Measurements from ENCODE around the gene CEBPE. TPM values are rescaled to one million over a fixed set of nuclear protein-coding genes. Genes with fewer than 3 reads are reported as not detected.
"Not testable (repeated sequence)": the region's sequence is repeated elsewhere in the genome, so short reads cannot be mapped to it uniquely, and the experiment has no call there.

Gene CEBPE
- total RNA-seq, 1 experiment from 2014 or later, result not detected

GRCh38 chr14:23108169-23108568, 10.9 kb downstream of the CEBPE start:
- H3K4me3 ChIP-seq (replicated peaks in 1 of 2; ENCODE audit: low read depth in 1 of 2, low read length in 2 of 2), result not testable (repeated sequence)
- CTCF ChIA-PET, result interaction anchor here (1.1 to 5.5 kb wide), 8 partner anchors 13 to 122 kb away, joined by 5 to 56 read pairs (median 12); partner anchors contain the start of genes ACIN1 and C14orf119

GRCh38 chr14:23107620-23108019, 11.4 kb downstream of the CEBPE start:
- BruUV-seq (replicated peaks); ATAC-seq; H3K4me1 ChIP-seq (ENCODE audit: control insufficient read depth in 1 of 2, insufficient read depth in 2 of 2, low read length in 2 of 2); H3K9me3 ChIP-seq (ENCODE audit: control insufficient read depth in 1 of 2, insufficient read depth in 1 of 2, low read depth in 1 of 2, low read length in 2 of 2); H2AFZ ChIP-seq (ENCODE audit: low read depth, low read length, poor library complexity, severe bottlenecking); H3K27ac ChIP-seq (ENCODE audit: low read depth, low read length); RAD21 ChIA-PET (ENCODE audit: low non-redundant PET in 1 of 2, low total read pairs in 2 of 2, uncharacterized antibody in 2 of 2, unreplicated experiment in 2 of 2); H3K79me2 ChIP-seq (ENCODE audit: insufficient read depth, low read length); H3K4me3 ChIP-seq (replicated peaks in 1 of 2; ENCODE audit: low read depth in 1 of 2, low read length in 2 of 2); H3K4me2 ChIP-seq (ENCODE audit: low read length); H3K9ac ChIP-seq (ENCODE audit: low read length); H3K9me2 ChIP-seq (ENCODE audit: insufficient read depth); DNase-seq (ENCODE audit: low read depth, low spot score); CTCF ChIA-PET; H3K36me3 ChIP-seq (ENCODE audit: control insufficient read depth in 1 of 2, insufficient read depth in 2 of 2, low read length in 2 of 2); H4K20me1 ChIP-seq (ENCODE audit: insufficient read depth); intact Hi-C loops (cut with micrococcal nuclease): not testable (repeated sequence)
- peaks cover 20% of the 10 kb centered on the region; the same call in 1 of the 2 replicates for H3K27me3 ChIP-seq (ENCODE audit: insufficient read depth, low read length)
- POLR2A ChIA-PET, result interaction anchor here (4.0 kb wide), 1 partner anchor 12 kb away, joined by 21 read pairs; the partner anchor contains the start of genes ACIN1 and C14orf119

More at GRCh38 chr14:23108169-23108568, 10.9 kb downstream of the CEBPE start:
- H4K20me1 ChIP-seq (ENCODE audit: insufficient read depth); DNase-seq (ENCODE audit: low read depth, low spot score); H3K9ac ChIP-seq (ENCODE audit: low read length); H3K4me2 ChIP-seq (ENCODE audit: low read length); H3K79me2 ChIP-seq (ENCODE audit: insufficient read depth, low read length); H3K4me1 ChIP-seq (ENCODE audit: control insufficient read depth in 1 of 2, insufficient read depth in 2 of 2, low read length in 2 of 2); H3K27ac ChIP-seq (ENCODE audit: low read depth, low read length); intact Hi-C loops (cut with micrococcal nuclease); H3K9me2 ChIP-seq (ENCODE audit: insufficient read depth); H2AFZ ChIP-seq (ENCODE audit: low read depth, low read length, poor library complexity, severe bottlenecking); H3K36me3 ChIP-seq (ENCODE audit: control insufficient read depth in 1 of 2, insufficient read depth in 2 of 2, low read length in 2 of 2); BruUV-seq (replicated peaks); ATAC-seq; H3K9me3 ChIP-seq (ENCODE audit: control insufficient read depth in 1 of 2, insufficient read depth in 1 of 2, low read depth in 1 of 2, low read length in 2 of 2): not testable (repeated sequence)
- H3K27me3 ChIP-seq (ENCODE audit: insufficient read depth, low read length), result peaks cover 20% of the 10 kb centered on the region; the same call in 1 of the 2 replicates
- POLR2A ChIA-PET, result interaction anchor here (2.5 to 4.0 kb wide), 2 partner anchors 13 to 40 kb away, joined by 10 to 21 read pairs; partner anchors contain the start of genes ACIN1 and C14orf119
- RAD21 ChIA-PET (ENCODE audit: low non-redundant PET in 1 of 2, low total read pairs in 2 of 2, uncharacterized antibody in 2 of 2, unreplicated experiment in 2 of 2), result interaction anchor here in 1 of 2 experiments (1.1 kb wide), 1 partner anchor 39 kb away, joined by 3 read pairs; no protein-coding TSS in a partner anchor

GRCh38 chr14:23106747-23107045, 12.4 kb downstream of the CEBPE start:
- no peaks in the 10 kb centered on the region for H3K9me2 ChIP-seq (ENCODE audit: insufficient read depth)
- CTCF ChIA-PET, result interaction anchor here (0.6 to 1.2 kb wide), 2 partner anchors 14 to 38 kb away, joined by 3 read pairs; no protein-coding TSS in a partner anchor
- no peak overlapping the region for H3K4me2 ChIP-seq (ENCODE audit: low read length)
- H3K4me3 ChIP-seq (replicated peaks in 1 of 2; ENCODE audit: low read depth in 1 of 2, low read length in 2 of 2), result no peak overlapping the region
- H3K9me3 ChIP-seq (ENCODE audit: control insufficient read depth in 1 of 2, insufficient read depth in 1 of 2, low read depth in 1 of 2, low read length in 2 of 2), result no peaks in the 10 kb centered on the region
- intact Hi-C loops (cut with micrococcal nuclease), result no loop called here
- no peak overlapping the region for H2AFZ ChIP-seq (ENCODE audit: low read depth, low read length, poor library complexity, severe bottlenecking)
- POLR2A ChIA-PET, result interaction anchor here (1.4 kb wide), 1 partner anchor 12 kb away, joined by 5 read pairs; the partner anchor contains the start of genes ACIN1 and C14orf119
- H3K27me3 ChIP-seq (ENCODE audit: insufficient read depth, low read length), result peaks cover 15% of the 10 kb centered on the region; the same call in 1 of the 2 replicates
- H4K20me1 ChIP-seq (ENCODE audit: insufficient read depth), result no peaks in the 10 kb centered on the region
- H3K79me2 ChIP-seq (ENCODE audit: insufficient read depth, low read length), result no peaks in the 10 kb centered on the region
- ATAC-seq (no peak), DNase-seq (ENCODE audit: low read depth, low spot score) (no peak)
- H3K27ac ChIP-seq (ENCODE audit: low read depth, low read length), result no peak overlapping the region
- BruUV-seq (replicated peaks), result no TSS peak
- H3K36me3 ChIP-seq (ENCODE audit: control insufficient read depth in 1 of 2, insufficient read depth in 2 of 2, low read length in 2 of 2), result no peaks in the 10 kb centered on the region
- H3K9ac ChIP-seq (ENCODE audit: low read length), result no peak overlapping the region
- TF ChIP-seq YY1 (IDR thresholded peaks at IDR 0.05; ENCODE audit: extremely low read depth, insufficient replicate concordance, low read depth, low read length), result no peak
- TF ChIP-seq EGR1 (IDR thresholded peaks at IDR 0.05; ENCODE audit: low read depth), result no peak
- TF ChIP-seq, protein P1, sequence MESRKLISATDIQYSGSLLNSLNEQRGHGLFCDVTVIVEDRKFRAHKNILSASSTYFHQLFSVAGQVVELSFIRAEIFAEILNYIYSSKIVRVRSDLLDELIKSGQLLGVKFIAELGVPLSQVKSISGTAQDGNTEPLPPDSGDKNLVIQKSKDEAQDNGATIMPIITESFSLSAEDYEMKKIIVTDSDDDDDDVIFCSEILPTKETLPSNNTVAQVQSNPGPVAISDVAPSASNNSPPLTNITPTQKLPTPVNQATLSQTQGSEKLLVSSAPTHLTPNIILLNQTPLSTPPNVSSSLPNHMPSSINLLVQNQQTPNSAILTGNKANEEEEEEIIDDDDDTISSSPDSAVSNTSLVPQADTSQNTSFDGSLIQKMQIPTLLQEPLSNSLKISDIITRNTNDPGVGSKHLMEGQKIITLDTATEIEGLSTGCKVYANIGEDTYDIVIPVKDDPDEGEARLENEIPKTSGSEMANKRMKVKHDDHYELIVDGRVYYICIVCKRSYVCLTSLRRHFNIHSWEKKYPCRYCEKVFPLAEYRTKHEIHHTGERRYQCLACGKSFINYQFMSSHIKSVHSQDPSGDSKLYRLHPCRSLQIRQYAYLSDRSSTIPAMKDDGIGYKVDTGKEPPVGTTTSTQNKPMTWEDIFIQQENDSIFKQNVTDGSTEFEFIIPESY (IDR thresholded peaks at IDR 0.05; ENCODE audit: extremely low read depth, insufficient replicate concordance, low read length), result no peak
- TF ChIP-seq SP1 (IDR thresholded peaks at IDR 0.05; ENCODE audit: low read depth), result no peak
- no peak for TF ChIP-seq ZNF274 (IDR thresholded peaks at IDR 0.05; ENCODE audit: low read depth, low read length)
- no peaks in the 10 kb centered on the region for H3K4me1 ChIP-seq (ENCODE audit: control insufficient read depth in 1 of 2, insufficient read depth in 2 of 2, low read length in 2 of 2)
- RAD21 ChIA-PET (ENCODE audit: low non-redundant PET in 1 of 2, low total read pairs in 2 of 2, uncharacterized antibody in 2 of 2, unreplicated experiment in 2 of 2), result no interaction called here
